Measurements from ENCODE around the gene FOXK1. TPM values are rescaled to one million over a fixed set of nuclear protein-coding genes. Genes with fewer than 3 reads are reported as not detected.

The FOXK1 gene
- total and polyA plus RNA-seq, 9 of the 15 experiments (the other 6 are each of a cell fraction or from before 2014, with no cell fraction given) = 0.32 to 45.5 (median 8.1) TPM

- no peak overlapping the region for H3K4me3 ChIP-seq
- DNase-seq (ENCODE audit: extremely low read depth in 1 of 4, low spot score in 3 of 4) (no peak), FAIRE-seq (no peak), ATAC-seq (no peak)
- H3K27me3 ChIP-seq (ENCODE audit: control insufficient read depth in 2 of 2, insufficient read depth in 2 of 2, low read length in 2 of 2) = no peaks in the 10 kb centered on the region
- peaks cover 3% of the 10 kb centered on the region for H3K9me1 ChIP-seq (ENCODE audit: control insufficient read depth, insufficient read depth, low read length)
- no peak overlapping the region for H2AFZ ChIP-seq (ENCODE audit: low read depth, low read length)
- WGBS (ENCODE audit: insufficient coverage, low coverage, missing lambda C conversion rate) = 91% methylated on average over 10 of the region's 10 CpGs
- ChIA-PET POLR2A (no interaction called here), CTCF (ENCODE audit: low intra/inter-chr PET ratio) (no interaction called here)
- H3K9ac ChIP-seq (ENCODE audit: insufficient read depth in 1 of 2, low read depth in 2 of 2, low read length in 2 of 2) = no peak overlapping the region
- no peaks in the 10 kb centered on the region for H3K9me3 ChIP-seq (replicated peaks; ENCODE audit: control insufficient read depth, insufficient read depth, low read depth, low read length)
- no peak for TF ChIP-seq HDAC6 (IDR thresholded peaks at IDR 0.05; ENCODE audit: low read depth, low read length)
- TF ChIP-seq NFATC3 (IDR thresholded peaks at IDR 0.05) = no peak
- peaks cover 57% of the 10 kb centered on the region; the same call in 2 of the 3 replicates for H3K36me3 ChIP-seq (ENCODE audit: control insufficient read depth, insufficient read depth, low read length)
- peaks cover 5% of the 10 kb centered on the region for H4K20me1 ChIP-seq (replicated peaks; ENCODE audit: control insufficient read depth, insufficient read depth, low read length)
- no peak overlapping the region for H3K27ac ChIP-seq (ENCODE audit: extremely low read depth, low read depth, low read length)
- in situ Hi-C loops (cut with MboI) (no loop called here), intact Hi-C loops (cut with micrococcal nuclease) (no loop called here)
- BruUV-seq (replicated peaks) = no TSS peak
- no peak overlapping the region for H3K4me2 ChIP-seq (ENCODE audit: insufficient read depth, low read length)
- peaks cover 39% of the 10 kb centered on the region for H3K79me2 ChIP-seq (ENCODE audit: control insufficient read depth, insufficient read depth, low read length)
- H3K4me1 ChIP-seq (replicated peaks in 1 of 2; ENCODE audit: control insufficient read depth in 2 of 2, insufficient read depth in 2 of 2, low read length in 2 of 2) = peaks cover 18 to 39% of the 10 kb centered on the region in 2 experiments
These were observed 66.2 kb downstream of the FOXK1 start for GRCh38 chr7:4748231-4748681.

DNA sequence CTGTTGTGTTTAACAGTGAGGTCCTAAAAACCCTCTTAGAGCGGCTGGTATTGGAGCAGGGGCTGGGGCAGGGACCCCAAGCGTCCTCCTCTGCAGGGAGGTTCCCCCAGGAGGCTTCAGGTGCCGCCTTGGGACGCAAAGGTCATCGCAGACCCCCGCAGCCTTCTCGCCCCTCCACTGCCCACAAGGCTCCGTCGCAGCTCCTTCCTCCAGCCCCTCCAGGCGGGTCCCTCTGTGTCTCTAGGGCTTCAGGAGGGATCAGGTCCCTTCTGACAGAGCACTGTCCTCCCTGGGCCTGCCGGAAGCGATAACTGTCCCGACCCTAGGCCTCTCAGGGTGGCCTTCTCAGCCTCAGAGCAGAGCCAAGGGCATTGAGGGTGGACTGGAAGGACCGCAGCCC is 67.3 kb downstream of the FOXK1 start:
- in situ Hi-C loops (cut with MboI) = no loop called here
- no peaks in the 10 kb centered on the region for H3K27me3 ChIP-seq (ENCODE audit: control insufficient read depth in 2 of 2, insufficient read depth in 2 of 2, low read length in 2 of 2)
- CTCF ChIA-PET (ENCODE audit: low intra/inter-chr PET ratio) = no interaction called here
- H3K9me3 ChIP-seq (replicated peaks; ENCODE audit: control insufficient read depth, insufficient read depth, low read depth, low read length) = no peaks in the 10 kb centered on the region
- no peak for FAIRE-seq
- 94% methylated on average over 6 of the region's 14 CpGs for WGBS (ENCODE audit: insufficient coverage, low coverage, missing lambda C conversion rate)
- BruUV-seq (replicated peaks) = no TSS peak
- no peak for ATAC-seq
- no peak for DNase-seq (ENCODE audit: extremely low read depth in 1 of 4, low spot score in 3 of 4)
- peaks cover 3% of the 10 kb centered on the region for H3K9me1 ChIP-seq (ENCODE audit: control insufficient read depth, insufficient read depth, low read length)
- peaks cover 13 to 44% of the 10 kb centered on the region in 2 experiments for H3K4me1 ChIP-seq (replicated peaks in 1 of 2; ENCODE audit: control insufficient read depth in 2 of 2, insufficient read depth in 2 of 2, low read length in 2 of 2)
- H2AFZ ChIP-seq (ENCODE audit: low read depth, low read length) = no peak overlapping the region
- POLR2A ChIA-PET = interaction anchor here (0.5 to 1.2 kb wide), 3 partner anchors 11 to 675 kb away, joined by 3 to 6 read pairs (median 4); no protein-coding TSS in a partner anchor
- no peak overlapping the region for H3K27ac ChIP-seq (ENCODE audit: extremely low read depth, low read depth, low read length)
- H4K20me1 ChIP-seq (replicated peaks; ENCODE audit: control insufficient read depth, insufficient read depth, low read length) = peaks cover 17% of the 10 kb centered on the region
- no peak overlapping the region for H3K4me3 ChIP-seq
- H3K79me2 ChIP-seq (ENCODE audit: control insufficient read depth, insufficient read depth, low read length) = peaks cover 48% of the 10 kb centered on the region
- intact Hi-C loops (cut with micrococcal nuclease) = no loop called here
- H3K4me2 ChIP-seq (ENCODE audit: insufficient read depth, low read length) = no peak overlapping the region
- H3K9ac ChIP-seq (ENCODE audit: insufficient read depth in 1 of 2, low read depth in 2 of 2, low read length in 2 of 2) = no peak overlapping the region
- H3K36me3 ChIP-seq (ENCODE audit: control insufficient read depth, insufficient read depth, low read length) = peaks cover 56% of the 10 kb centered on the region; the same call in 2 of the 3 replicates
- TF ChIP-seq ZNF212 (CRISPR knock-in tag; IDR thresholded peaks at IDR 0.05) (no peak), ARNT (IDR thresholded peaks at IDR 0.05) (no peak), MTA3 (IDR thresholded peaks at IDR 0.05; ENCODE audit: borderline replicate concordance) (no peak), NELFE (IDR thresholded peaks at IDR 0.05; ENCODE audit: insufficient read depth, insufficient read length) (no peak), ZBTB11 (CRISPR knock-in tag; IDR thresholded peaks at IDR 0.05) (no peak), NBN (IDR thresholded peaks at IDR 0.05; ENCODE audit: low read depth) (no peak)
- TF ChIP-seq, protein P1, sequence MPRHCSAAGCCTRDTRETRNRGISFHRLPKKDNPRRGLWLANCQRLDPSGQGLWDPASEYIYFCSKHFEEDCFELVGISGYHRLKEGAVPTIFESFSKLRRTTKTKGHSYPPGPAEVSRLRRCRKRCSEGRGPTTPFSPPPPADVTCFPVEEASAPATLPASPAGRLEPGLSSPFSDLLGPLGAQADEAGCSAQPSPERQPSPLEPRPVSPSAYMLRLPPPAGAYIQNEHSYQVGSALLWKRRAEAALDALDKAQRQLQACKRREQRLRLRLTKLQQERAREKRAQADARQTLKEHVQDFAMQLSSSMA (CRISPR knock-in tag; IDR thresholded peaks at IDR 0.05) = no peak
- TF ChIP-seq, protein P2, sequence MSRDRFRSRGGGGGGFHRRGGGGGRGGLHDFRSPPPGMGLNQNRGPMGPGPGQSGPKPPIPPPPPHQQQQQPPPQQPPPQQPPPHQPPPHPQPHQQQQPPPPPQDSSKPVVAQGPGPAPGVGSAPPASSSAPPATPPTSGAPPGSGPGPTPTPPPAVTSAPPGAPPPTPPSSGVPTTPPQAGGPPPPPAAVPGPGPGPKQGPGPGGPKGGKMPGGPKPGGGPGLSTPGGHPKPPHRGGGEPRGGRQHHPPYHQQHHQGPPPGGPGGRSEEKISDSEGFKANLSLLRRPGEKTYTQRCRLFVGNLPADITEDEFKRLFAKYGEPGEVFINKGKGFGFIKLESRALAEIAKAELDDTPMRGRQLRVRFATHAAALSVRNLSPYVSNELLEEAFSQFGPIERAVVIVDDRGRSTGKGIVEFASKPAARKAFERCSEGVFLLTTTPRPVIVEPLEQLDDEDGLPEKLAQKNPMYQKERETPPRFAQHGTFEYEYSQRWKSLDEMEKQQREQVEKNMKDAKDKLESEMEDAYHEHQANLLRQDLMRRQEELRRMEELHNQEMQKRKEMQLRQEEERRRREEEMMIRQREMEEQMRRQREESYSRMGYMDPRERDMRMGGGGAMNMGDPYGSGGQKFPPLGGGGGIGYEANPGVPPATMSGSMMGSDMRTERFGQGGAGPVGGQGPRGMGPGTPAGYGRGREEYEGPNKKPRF (IDR thresholded peaks at IDR 0.05; ENCODE audit: low read depth, low read length) = no peak

All from K562 (cell line).